ENCODE data around the gene CNTF. TPM values are rescaled to one million over a fixed set of nuclear protein-coding genes. Genes with fewer than 3 reads are reported as not detected.

CNTF gene
- total RNA-seq, 1 donor from 2014 or later: 1.6 TPM

- Mint-ChIP-seq H3K27ac (ENCODE audit: unreplicated experiment) (no peak overlapping the region), H3K9me3 (ENCODE audit: unreplicated experiment) (no peaks in the 10 kb centered on the region), H3K27me3 (ENCODE audit: unreplicated experiment) (peaks cover 2% of the 10 kb centered on the region), H3K4me1 (ENCODE audit: unreplicated experiment) (no peaks in the 10 kb centered on the region), H3K36me3 (ENCODE audit: low read depth, unreplicated experiment) (peaks cover 29% of the 10 kb centered on the region), H3K4me3 (ENCODE audit: unreplicated experiment) (no peak overlapping the region)
- TF ChIP-seq CTCF (IDR thresholded peaks at IDR 0.05; ENCODE audit: unreplicated experiment): no peak
- no peak for DNase-seq (ENCODE audit: low spot score)
These were observed 5.9 kb upstream of the CNTF start for GRCh38 chr11:58616594-58616993.

GRCh38 chr11:58617976-58618557 lies 4.4 kb upstream of the CNTF start:
- Mint-ChIP-seq H3K27me3 (ENCODE audit: unreplicated experiment) (peaks cover 2% of the 10 kb centered on the region), H3K9me3 (ENCODE audit: unreplicated experiment) (no peaks in the 10 kb centered on the region), H3K36me3 (ENCODE audit: low read depth, unreplicated experiment) (peaks cover 35% of the 10 kb centered on the region), H3K4me1 (ENCODE audit: unreplicated experiment) (no peaks in the 10 kb centered on the region), H3K27ac (ENCODE audit: unreplicated experiment) (peak overlapping the region; percentile 39), H3K4me3 (ENCODE audit: unreplicated experiment) (peak overlapping the region; percentile 19)
- TF ChIP-seq CTCF (IDR thresholded peaks at IDR 0.05; ENCODE audit: unreplicated experiment): no peak
- DNase-seq (ENCODE audit: low spot score): no peak

GRCh38 chr11:58621586-58622262 lies 741 bp upstream of the CNTF start:
- Mint-ChIP-seq H3K4me3 (ENCODE audit: unreplicated experiment) (no peak overlapping the region), H3K36me3 (ENCODE audit: low read depth, unreplicated experiment) (peaks cover 41% of the 10 kb centered on the region), H3K27ac (ENCODE audit: unreplicated experiment) (no peak overlapping the region), H3K9me3 (ENCODE audit: unreplicated experiment) (no peaks in the 10 kb centered on the region), H3K27me3 (ENCODE audit: unreplicated experiment) (peaks cover 2% of the 10 kb centered on the region), H3K4me1 (ENCODE audit: unreplicated experiment) (no peaks in the 10 kb centered on the region)
- no peak for TF ChIP-seq CTCF (IDR thresholded peaks at IDR 0.05; ENCODE audit: unreplicated experiment)
- no peak for DNase-seq (ENCODE audit: low spot score)

- no peaks in the 10 kb centered on the region for H3K9me3 Mint-ChIP-seq (ENCODE audit: unreplicated experiment)
- DNase-seq (ENCODE audit: low spot score): no peak
- no peak for TF ChIP-seq CTCF (IDR thresholded peaks at IDR 0.05; ENCODE audit: unreplicated experiment)
- no peak overlapping the region for H3K27ac Mint-ChIP-seq (ENCODE audit: unreplicated experiment)
- peaks cover 28% of the 10 kb centered on the region for H3K36me3 Mint-ChIP-seq (ENCODE audit: low read depth, unreplicated experiment)
- no peaks in the 10 kb centered on the region for H3K4me1 Mint-ChIP-seq (ENCODE audit: unreplicated experiment)
- H3K27me3 Mint-ChIP-seq (ENCODE audit: unreplicated experiment): peaks cover 2% of the 10 kb centered on the region
- no peak overlapping the region for H3K4me3 Mint-ChIP-seq (ENCODE audit: unreplicated experiment)
These were observed 2.6 kb downstream of the CNTF start for GRCh38 chr11:58625086-58625485.

DNA sequence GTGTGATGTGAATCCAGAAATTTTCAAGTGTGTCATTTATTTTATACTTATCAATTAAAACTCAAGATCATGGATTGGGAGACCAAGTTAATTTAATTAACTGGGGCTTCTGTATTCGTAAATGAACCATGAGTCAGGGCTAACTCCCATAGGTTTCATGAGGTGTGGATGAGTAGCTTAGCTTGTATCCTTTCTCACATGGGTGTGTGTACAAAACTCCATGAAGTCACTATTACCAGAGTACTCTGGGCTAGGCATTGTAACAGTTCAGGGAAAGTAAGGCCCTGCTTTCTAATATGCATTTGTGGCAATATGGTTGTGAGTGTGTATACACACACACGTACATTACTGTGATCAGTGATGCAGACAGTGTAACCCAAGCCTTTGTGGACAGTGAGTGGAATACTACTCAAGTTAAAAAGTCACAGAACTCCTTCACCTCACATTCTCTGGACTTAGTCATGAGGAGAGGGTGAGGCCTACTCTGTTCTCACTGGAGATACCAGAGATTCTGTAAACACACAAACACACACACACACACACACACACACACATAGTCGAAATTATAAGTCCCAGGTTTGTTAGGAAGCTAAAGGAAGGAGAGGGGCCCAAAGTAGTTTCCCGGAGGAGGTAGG lies 3.5 kb downstream of the CNTF start:
- TF ChIP-seq CTCF (IDR thresholded peaks at IDR 0.05; ENCODE audit: unreplicated experiment): no peak
- H3K4me1 Mint-ChIP-seq (ENCODE audit: unreplicated experiment): no peaks in the 10 kb centered on the region
- DNase-seq (ENCODE audit: low spot score): no peak
- no peaks in the 10 kb centered on the region for H3K27me3 Mint-ChIP-seq (ENCODE audit: unreplicated experiment)
- no peaks in the 10 kb centered on the region for H3K9me3 Mint-ChIP-seq (ENCODE audit: unreplicated experiment)
- H3K27ac Mint-ChIP-seq (ENCODE audit: unreplicated experiment): no peak overlapping the region
- peaks cover 28% of the 10 kb centered on the region for H3K36me3 Mint-ChIP-seq (ENCODE audit: low read depth, unreplicated experiment)
- no peak overlapping the region for H3K4me3 Mint-ChIP-seq (ENCODE audit: unreplicated experiment)
